GM12878 (cell line): ENCODE results near the gene GUCY1B1. TPM values are rescaled to one million over a fixed set of nuclear protein-coding genes. Genes with fewer than 3 reads are reported as not detected.

Source experiments
- ATAC-seq: fragments of 200-7000 bp; cut with Tn5 transposase; 3 replicates; pipeline ENCODE4 v1.9.1; 2020; ENCODE audit warnings: mild to moderate bottlenecking, moderate library complexity
- BruUV-seq: library from RNA; stranded (reverse); fragments of 400-500 nt; replicated peaks from 2 replicates; lab custom pipeline; 2021; lab: Mats Ljungman, UMichigan
- CTCF ChIA-PET: fragments of 300-600 bp; sonication (Branson Sonifier 250); formaldehyde crosslinking; extraction: SDS; loops from one replicate; lab custom pipeline; 2021; ENCODE audit warnings: inconsistent platforms; lab: Yijun Ruan, JAX
- POLR2A ChIA-PET: fragments of 350-600 bp; formaldehyde crosslinking; extraction: SDS; loops from one replicate; lab custom pipeline; 2021; ENCODE audit warnings: inconsistent platforms; lab: Charles Lee
- RAD21 ChIA-PET: fragments of 300-600 bp; sonication (Branson Sonifier 250); formaldehyde crosslinking; loops from one replicate; lab custom pipeline; 2023; ENCODE audit warnings: antibody characterized with exemption; ENCODE audit not compliant: unreplicated experiment; lab: Charles Lee
- SMC1A ChIA-PET: fragments of 300-600 bp; sonication (Branson Sonifier 250); formaldehyde crosslinking; loops from one replicate; lab custom pipeline; 2023; ENCODE audit not compliant: unreplicated experiment, uncharacterized antibody; lab: Charles Lee
- DNase-seq: peaks from one replicate; pipeline ENCODE4 v3.0.0-alpha.2; 2011; ENCODE audit warnings: low read depth, low spot score
- FAIRE-seq: peaks from 3 replicates; lab custom pipeline; 2011; peaks lifted over from hg19 to GRCh38; lab: Jason Lieb, UNC
- H2AFZ ChIP-seq: 2 replicates; pipeline ENCODE4 v1.6.0; 2011; ENCODE audit warnings: low read depth, low read length, control low read depth; ENCODE audit not compliant: control insufficient read depth
- H3K27ac ChIP-seq: 2 replicates; pipeline ENCODE4 v1.5.1; 2011; ENCODE audit warnings: control low read depth; ENCODE audit not compliant: control insufficient read depth, insufficient read depth
- H3K27me3 ChIP-seq, 2 experiments: replicated peaks in 1 of 2; 2 replicates each; pipeline versions ENCODE4 v1.6.0 to v1.6.1; 2011; ENCODE audit warnings: low read length in 1 of 2; ENCODE audit not compliant: control insufficient read depth in 2 of 2, insufficient read depth in 2 of 2
- H3K36me3 ChIP-seq, 2 experiments: 2 replicates each; pipeline ENCODE4 v1.5.1; 2011; ENCODE audit warnings: low read length in 1 of 2; ENCODE audit not compliant: control insufficient read depth in 2 of 2, insufficient read depth in 2 of 2
- H3K4me1 ChIP-seq: 2 replicates; pipeline ENCODE4 v1.6.1; 2011; ENCODE audit warnings: mild to moderate bottlenecking, low read length, moderate library complexity, mixed read lengths; ENCODE audit not compliant: control insufficient read depth, insufficient read depth
- H3K4me2 ChIP-seq: 2 replicates; pipeline ENCODE4 v1.6.0; 2011; ENCODE audit warnings: control low read depth; ENCODE audit not compliant: control insufficient read depth, insufficient read depth
- H3K4me3 ChIP-seq: fragments of 200-600 bp; sonication (generic); 2 replicates; pipeline ENCODE4 v1.5.1; 2016
- H3K79me2 ChIP-seq: 2 replicates; pipeline ENCODE4 v1.6.0; 2011; ENCODE audit warnings: low read length; ENCODE audit not compliant: control insufficient read depth, insufficient read depth
- H3K9ac ChIP-seq: 2 replicates; pipeline ENCODE4 v1.8.0; 2011; ENCODE audit warnings: low read length, control low read depth, mixed read lengths; ENCODE audit not compliant: control insufficient read depth, insufficient read depth
- H3K9me3 ChIP-seq: replicated peaks from 3 replicates; pipeline ENCODE4 v1.5.1; 2011; ENCODE audit warnings: mild to moderate bottlenecking, low read length; ENCODE audit not compliant: control insufficient read depth, insufficient read depth
- H4K20me1 ChIP-seq: 2 replicates; pipeline ENCODE4 v1.6.0; 2011; ENCODE audit not compliant: control insufficient read depth, insufficient read depth
- MEF2B ChIP-seq: fragments of 450-650 bp; IDR thresholded peaks from 2 replicates; pipeline ENCODE4 v1.6.1; 2018; ENCODE audit warnings: mild to moderate bottlenecking, moderate library complexity; ENCODE audit not compliant: partially characterized antibody, poor library complexity, severe bottlenecking
- MTA3 ChIP-seq: IDR thresholded peaks from 2 replicates; pipeline ENCODE4 v1.6.1; 2012; ENCODE audit warnings: low read length, inconsistent platforms, borderline replicate concordance
- NR2C2 ChIP-seq: IDR thresholded peaks from 2 replicates; pipeline ENCODE4 v1.6.1; 2011; ENCODE audit warnings: borderline replicate concordance, low read depth; ENCODE audit not compliant: control insufficient read depth, insufficient read length
- PAX5 ChIP-seq: IDR thresholded peaks from 2 replicates; pipeline ENCODE4 v1.6.1; 2011; ENCODE audit warnings: low read depth, low read length, borderline replicate concordance
- POU2F2 ChIP-seq: IDR thresholded peaks from 3 replicates; pipeline ENCODE4 v1.6.1; 2011; ENCODE audit warnings: low read depth, mild to moderate bottlenecking, low read length, borderline replicate concordance
- RAD51 ChIP-seq: fragments of 450-650 bp; IDR thresholded peaks from 2 replicates; pipeline ENCODE4 v1.6.1; 2016; ENCODE audit warnings: moderate library complexity, mild to moderate bottlenecking, inconsistent platforms
- SMARCA5 ChIP-seq: fragments of 450-650 bp; IDR thresholded peaks from 2 replicates; pipeline ENCODE4 v1.6.1; 2017; ENCODE audit warnings: mild to moderate bottlenecking
- whole genome bisulfite sequencing: methylation state at CpG from one replicate; pipeline ENCODE4 v1.1.6; 2016; ENCODE audit warnings: low lambda C conversion rate; ENCODE audit not compliant: insufficient replicate concordance, insufficient coverage; ENCODE audit errors: missing lambda C conversion rate; 5-methylcytosine and 5-hydroxymethylcytosine counted together
- in situ Hi-C: fragments of 300-500 bp; cut with MboI; formaldehyde crosslinking; loops from 9 replicates; pipeline ENCODE4 v1.14.3; 2018; ENCODE audit warnings: mixed read lengths
- intact Hi-C: fragments of 100-400 bp; cut with micrococcal nuclease; formaldehyde crosslinking; loops from one replicate; pipeline ENCODE4 v1.14.2; 2022; ENCODE audit not compliant: unreplicated experiment
- polyA plus RNA-seq, 11 experiments: library from polyadenylated mRNA; depleted of rRNA in 4 of 11; unstranded in 6 of 11; stranded (reverse) in 5 of 11; fragments of >200 nt; fragmentation: Nextera tagmentation in 4 of 11; fragmentation: Illumina TruSeq in 1 of 11; extraction: Ambion mirVana in 4 of 11; extraction: Trizol in 1 of 11; gene quantifications; 1 replicate in 1 of 11; 2 replicates in 10 of 11; pipeline versions ENCODE4 v1.2.1 to v1.2.3, GENCODE V29; 2011 to 2016; ENCODE audit warnings: inconsistent platforms in 2 of 11, missing spikeins in 2 of 11, low read depth in 1 of 11
- total RNA-seq, 4 experiments: library from RNA; depleted of rRNA in 3 of 4; stranded (reverse); fragments of >200 nt in 3 of 4; fragmentation: Illumina TruSeq in 1 of 4; extraction: Trizol in 1 of 4; gene quantifications; 2 replicates each; pipeline versions ENCODE4 v1.2.1 to v1.2.3, GENCODE V29; 2013 to 2021
- TF ChIP-seq, protein P1 (sequence below): IDR thresholded peaks from 2 replicates; pipeline ENCODE4 v1.6.1; 2011; ENCODE audit warnings: low read depth, mild to moderate bottlenecking, low read length, moderate library complexity, borderline replicate concordance; ENCODE audit errors: extremely low read depth

Gene GUCY1B1
- total and polyA plus RNA-seq, 10 of the 15 experiments (the other 5 are each of a cell fraction or from before 2014, with no cell fraction given): 0.60 to 38.5 (median 1.4) TPM

DNA sequence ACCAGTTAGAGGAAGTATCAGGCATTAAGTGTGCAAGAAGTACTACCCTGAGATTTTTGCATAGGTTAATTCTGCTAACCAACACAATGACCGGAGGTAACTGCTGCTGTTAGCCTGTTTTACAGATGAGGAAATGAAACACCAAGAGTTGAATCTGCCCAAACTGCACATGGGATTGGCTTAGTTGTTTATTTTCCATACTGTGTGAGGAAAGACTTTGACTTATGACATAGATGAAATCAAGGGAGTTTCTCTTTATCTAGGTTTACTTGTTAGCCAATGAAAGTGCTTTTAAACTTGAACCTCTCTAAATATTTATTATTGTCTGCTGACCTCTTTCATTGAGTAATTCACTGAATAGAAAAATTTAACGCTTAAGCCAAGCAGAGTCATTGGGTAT lies 10.3 kb downstream of the GUCY1B1 start (continued):
- no peak for TF ChIP-seq NR2C2
- TF ChIP-seq, protein P1, sequence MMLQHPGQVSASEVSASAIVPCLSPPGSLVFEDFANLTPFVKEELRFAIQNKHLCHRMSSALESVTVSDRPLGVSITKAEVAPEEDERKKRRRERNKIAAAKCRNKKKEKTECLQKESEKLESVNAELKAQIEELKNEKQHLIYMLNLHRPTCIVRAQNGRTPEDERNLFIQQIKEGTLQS: no peak

GRCh38 chr4:155772459-155773195 lies 13.8 kb downstream of the GUCY1B1 start:
- H2AFZ ChIP-seq: no peak overlapping the region
- BruUV-seq: no TSS peak
- H4K20me1 ChIP-seq: no peaks in the 10 kb centered on the region
- no peak overlapping the region for H3K4me3 ChIP-seq
- WGBS: 20% methylated on average over 8 of the region's 8 CpGs
- intact Hi-C loops: no loop called here
- no peaks in the 10 kb centered on the region for H3K27me3 ChIP-seq
- SMC1A ChIA-PET: interaction anchor here (0.6 to 6.0 kb wide), 19 partner anchors 8 to 338 kb away, joined by 3 to 68 read pairs (median 4); partner anchors contain the start of gene GUCY1B1
- CTCF ChIA-PET: interaction anchor here (0.6 to 3.8 kb wide), 24 partner anchors 8 to 331 kb away, joined by 3 to 16 read pairs (median 3); partner anchors contain the start of gene GUCY1B1
- no peaks in the 10 kb centered on the region for H3K79me2 ChIP-seq
- in situ Hi-C loops: no loop called here
- POLR2A ChIA-PET: interaction anchor here (1.4 to 1.5 kb wide), 2 partner anchors 8 to 13 kb away, joined by 3 to 7 read pairs; no protein-coding TSS in a partner anchor
- no peak overlapping the region for H3K9ac ChIP-seq
- ATAC-seq (no peak), DNase-seq (no peak), FAIRE-seq (no peak)
- no peak overlapping the region for H3K27ac ChIP-seq
- RAD21 ChIA-PET: interaction anchor here (0.7 to 3.0 kb wide), 14 partner anchors 8 to 329 kb away, joined by 3 to 13 read pairs (median 4); partner anchors contain the start of gene GUCY1B1
- H3K4me1 ChIP-seq: no peaks in the 10 kb centered on the region
- H3K9me3 ChIP-seq: no peaks in the 10 kb centered on the region
- no peak overlapping the region for H3K4me2 ChIP-seq
- H3K36me3 ChIP-seq: no peaks in the 10 kb centered on the region
- TF ChIP-seq POU2F2 (no peak), PAX5 (no peak), RAD51 (no peak), MTA3 (no peak), SMARCA5 (no peak), MEF2B (no peak)
